NCI-H1048 (cell line): ENCODE measurements around the gene HARBI1.

ENCODE experiments used
- DNase-seq: peaks from one replicate; lab custom pipeline; 2025; lab: John Stamatoyannopoulos, UW

The HARBI1 gene

GRCh38 chr11:46633291-46634217 lies 16.5 kb upstream of the HARBI1 start:
- no peak for DNase-seq

DNA sequence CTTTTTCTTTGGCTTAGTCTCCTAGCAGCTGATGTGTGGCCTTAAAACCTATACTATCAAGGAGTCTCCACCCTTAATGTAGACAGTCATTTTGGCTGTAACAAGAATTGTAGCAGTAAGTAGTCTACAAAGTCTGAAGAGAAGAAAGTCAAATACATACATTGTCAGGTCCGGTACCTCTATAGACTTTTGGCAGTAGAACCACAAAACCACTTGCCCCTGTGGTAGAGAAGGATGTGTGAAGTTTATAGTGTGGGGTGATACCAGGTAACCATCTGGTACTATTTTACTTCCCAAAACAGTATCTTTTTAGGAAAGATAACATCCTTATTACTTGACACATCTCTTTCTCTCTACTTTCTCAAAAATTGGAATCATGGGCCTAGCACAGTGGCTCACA lies 15.5 kb upstream of the HARBI1 start:
- DNase-seq = no peak

DNA sequence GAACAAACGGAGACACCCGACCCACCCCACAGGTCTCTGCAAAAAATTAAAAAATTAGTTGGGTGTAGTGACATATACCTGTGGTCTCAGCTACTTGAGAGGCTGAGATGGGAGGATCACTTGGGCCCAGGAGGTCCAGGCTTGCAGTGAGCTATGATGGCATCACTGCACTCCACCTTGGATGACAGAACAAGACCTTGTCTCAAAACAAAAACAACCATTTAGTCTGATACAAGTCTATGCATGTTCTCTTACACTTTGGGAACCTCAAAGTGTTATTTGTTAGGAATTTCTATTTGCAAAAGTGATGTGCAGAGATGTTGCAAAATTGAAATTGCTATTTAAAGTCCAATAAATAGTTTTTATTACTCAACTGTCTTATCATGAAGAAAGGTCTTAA lies 14.6 kb upstream of the HARBI1 start:
- DNase-seq = no peak

DNA sequence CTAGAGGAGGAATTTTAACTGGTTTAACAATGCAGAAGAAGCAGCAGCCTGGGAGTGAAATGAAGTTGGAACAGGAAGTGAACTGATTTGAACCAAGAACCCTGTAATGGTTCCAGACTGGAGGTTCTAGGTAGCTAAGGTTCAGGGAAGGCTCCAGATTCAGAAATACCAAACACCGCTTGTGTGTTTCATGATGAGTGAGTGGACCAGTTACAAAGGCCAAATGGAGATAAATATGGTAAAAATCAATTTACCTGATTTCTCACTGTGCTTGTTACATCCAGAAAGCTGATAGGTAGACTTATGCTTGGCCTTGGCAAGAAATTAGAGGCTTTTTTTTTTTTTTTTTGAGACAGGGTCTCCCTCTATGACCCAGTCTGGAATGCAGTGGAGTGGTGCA lies 13.2 kb upstream of the HARBI1 start:
- no peak for DNase-seq

- DNase-seq = no peak
These were observed 11.9 kb upstream of the HARBI1 start for GRCh38 chr11:46628961-46629360.

DNA sequence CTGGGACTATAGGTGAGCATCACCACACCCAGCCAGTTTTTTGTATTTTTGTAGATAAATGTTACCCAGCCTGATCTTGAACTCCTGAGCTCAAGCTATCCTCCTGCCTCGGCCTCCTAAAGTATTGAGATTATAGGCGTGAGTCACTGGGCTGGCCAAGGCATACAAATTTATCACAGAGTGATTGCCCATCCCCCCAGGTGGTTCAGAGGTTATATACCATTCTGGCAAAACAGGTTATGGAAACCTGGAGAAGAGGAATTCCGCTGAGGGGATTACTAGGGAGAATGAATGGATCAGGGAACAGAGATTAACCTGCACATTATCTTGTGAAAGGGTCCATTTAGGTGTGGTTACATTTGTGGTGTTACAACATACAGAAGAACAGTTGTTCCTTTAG lies 8.4 kb upstream of the HARBI1 start:
- no peak for DNase-seq

- no peak for DNase-seq
These were observed 1.8 kb upstream of the HARBI1 start for GRCh38 chr11:46618837-46619236.

DNA sequence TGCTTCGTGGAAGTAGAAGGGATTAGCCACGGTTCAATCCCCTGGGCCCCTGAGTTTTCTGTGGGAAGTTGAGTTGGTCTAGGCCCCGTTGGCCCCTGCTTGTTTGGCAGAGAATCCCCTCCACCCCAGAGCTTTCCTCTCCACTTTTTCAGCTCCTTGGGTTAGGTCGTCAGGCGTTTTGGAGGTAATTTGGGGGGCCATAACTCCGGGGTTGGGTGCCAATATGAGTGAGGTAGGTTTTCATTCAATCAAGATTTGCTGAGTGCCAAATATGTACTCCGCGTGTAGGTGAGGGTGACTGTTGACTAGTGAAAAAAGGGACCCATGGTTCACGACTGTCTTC lies 916 bp upstream of the HARBI1 start:
- no peak for DNase-seq

GRCh38 chr11:46616551-46617133 lies 385 bp downstream of the HARBI1 start:
- no peak for DNase-seq

- DNase-seq = no peak
These were observed 1.3 kb downstream of the HARBI1 start for GRCh38 chr11:46615756-46616155.

- DNase-seq = no peak
These were observed 4.7 kb downstream of the HARBI1 start for GRCh38 chr11:46612326-46612725.

DNA sequence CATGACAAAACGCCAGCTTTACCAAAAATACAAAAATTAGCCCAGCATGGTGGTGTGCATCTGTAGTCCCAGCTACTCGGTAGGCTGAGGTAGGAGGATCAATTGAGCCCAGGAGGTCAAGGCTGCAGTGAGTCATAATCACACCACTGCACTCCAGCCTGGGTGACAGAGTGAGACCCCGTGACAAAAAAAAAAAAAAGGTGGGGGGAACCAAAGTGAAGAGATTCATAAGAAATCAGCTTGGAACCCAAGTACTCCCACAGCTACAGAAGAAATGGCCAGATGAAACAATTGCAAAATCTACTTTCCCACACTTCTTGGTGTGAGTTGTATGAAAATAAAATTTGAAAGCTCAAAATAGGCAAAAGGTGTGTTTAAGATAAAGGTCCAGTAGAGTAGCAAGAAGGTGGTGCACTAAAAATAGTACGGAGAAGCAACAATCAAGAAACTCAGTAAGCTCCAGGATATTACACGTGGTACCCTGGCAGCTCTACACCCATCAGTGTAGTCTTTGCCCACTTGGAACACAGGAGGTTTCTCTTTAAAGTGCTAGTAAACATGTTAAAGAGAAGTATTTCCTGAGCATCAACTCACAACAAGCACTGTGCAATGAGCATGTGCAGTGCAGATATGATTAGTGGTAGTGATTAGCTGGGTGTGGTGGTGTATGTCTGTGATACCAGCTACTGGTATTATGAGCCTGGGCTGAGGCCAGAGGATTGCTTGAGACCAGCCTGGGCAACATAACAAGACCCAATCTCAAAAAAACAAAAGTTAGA lies 5.3 kb downstream of the HARBI1 start:
- DNase-seq = no peak

DNA sequence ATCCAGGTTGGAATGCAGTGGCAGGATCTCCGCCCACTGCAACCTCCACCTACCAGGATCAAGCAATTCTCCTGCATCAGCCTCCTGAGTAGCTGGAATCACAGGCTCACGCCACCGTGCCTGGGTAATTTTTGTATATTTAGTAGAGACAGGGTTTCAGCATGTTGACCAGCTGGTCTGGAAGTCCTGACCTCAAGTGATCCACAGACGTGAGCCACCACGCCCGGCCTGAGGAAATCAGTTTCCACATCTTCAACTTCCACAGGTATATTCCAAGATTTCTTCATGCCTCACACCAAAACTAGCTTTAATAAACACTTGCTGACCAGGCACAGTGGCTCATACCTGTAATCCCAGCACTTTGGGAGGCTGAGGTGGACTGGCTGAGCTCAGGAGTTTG lies 7.6 kb downstream of the HARBI1 start:
- DNase-seq = no peak

DNA sequence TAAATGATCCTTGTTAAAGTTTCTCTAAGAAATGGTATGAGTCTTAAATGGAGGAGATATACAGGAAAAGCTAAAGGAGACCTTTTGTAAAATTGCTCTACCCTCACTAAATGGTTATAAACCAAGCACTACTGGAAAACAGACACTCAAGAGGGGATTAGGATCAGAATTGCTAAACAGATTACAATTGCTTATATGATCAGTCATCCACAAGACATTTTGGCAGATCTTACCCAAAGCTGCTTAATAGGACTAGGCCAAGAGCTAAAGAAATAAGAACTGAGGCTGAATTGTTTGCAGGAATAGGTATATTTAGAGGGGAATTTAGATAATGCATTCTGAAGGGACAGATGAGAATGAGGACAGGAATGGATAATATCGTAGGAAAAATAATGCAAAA lies 9.5 kb downstream of the HARBI1 start:
- no peak for DNase-seq

- DNase-seq = no peak
These were observed 12.2 kb downstream of the HARBI1 start for GRCh38 chr11:46604796-46605195.

GRCh38 chr11:46603704-46604308 lies 13.2 kb downstream of the HARBI1 start:
- no peak for DNase-seq

- DNase-seq = no peak
These were observed 15.9 kb downstream of the HARBI1 start for GRCh38 chr11:46601129-46601528.

- no peak for DNase-seq
These were observed 16.6 kb downstream of the HARBI1 start for GRCh38 chr11:46600194-46600960.

GRCh38 chr11:46599340-46600193 lies 17.5 kb downstream of the HARBI1 start:
- DNase-seq = no peak

DNA sequence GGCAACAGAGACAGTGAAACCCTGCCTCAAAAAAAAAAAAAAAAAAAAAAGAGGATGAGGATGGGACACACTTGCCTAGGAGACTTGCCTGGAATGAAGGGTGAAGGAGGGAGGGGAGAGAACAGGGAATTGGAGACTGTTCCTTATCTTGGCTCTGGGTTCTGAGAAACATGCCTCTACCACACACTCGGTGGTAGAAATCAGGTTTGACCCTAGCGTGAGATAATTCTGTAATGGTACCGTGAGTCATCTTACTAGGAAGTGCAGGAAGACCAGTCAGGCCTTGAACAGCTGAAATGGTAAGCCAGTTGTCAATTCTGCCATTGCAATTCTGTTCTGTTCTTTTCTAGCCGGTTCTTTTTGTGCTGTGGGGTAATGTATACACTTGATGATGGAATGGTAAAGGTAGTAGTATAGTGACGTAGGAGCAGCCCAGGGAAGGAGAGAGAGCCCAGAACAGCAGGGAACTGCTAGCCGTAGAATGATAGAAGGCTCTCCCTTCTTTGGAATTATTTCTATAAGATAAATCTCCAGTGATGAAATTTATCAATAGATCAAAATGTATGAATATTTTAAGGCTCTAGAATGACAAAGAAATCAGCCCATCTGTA lies 19.3 kb downstream of the HARBI1 start:
- no peak for DNase-seq
